Activated T-helper 1 cell treated with Interleukin-2 at 50 U/mL for 16 hours (primary cell): ENCODE data around the gene SMYD4.
"Not testable (repeated sequence)": the region's sequence is repeated elsewhere in the genome, so short reads cannot be mapped to it uniquely, and the experiment has no call there.

Experiments
- DNase-seq: peaks from one replicate; pipeline ENCODE4 v3.0.0-alpha.2; 2020; ENCODE audit warnings: low read depth

SMYD4 gene

GRCh38 chr17:1754430-1755112, 75.1 kb downstream of the SMYD4 start:
- no peak for DNase-seq

GRCh38 chr17:1753767-1754429, 75.8 kb downstream of the SMYD4 start:
- DNase-seq, result no peak

- DNase-seq, result no peak
These were observed 77.1 kb downstream of the SMYD4 start for GRCh38 chr17:1752425-1753262.

- DNase-seq, result no peak
These were observed 79.1 kb downstream of the SMYD4 start for GRCh38 chr17:1750628-1751027.

- DNase-seq, result no peak
These were observed 82.6 kb downstream of the SMYD4 start for GRCh38 chr17:1746975-1747543.

- no peak for DNase-seq
These were observed 84.1 kb downstream of the SMYD4 start for GRCh38 chr17:1745513-1746020.

GRCh38 chr17:1744551-1745512, 84.9 kb downstream of the SMYD4 start:
- no peak for DNase-seq

- no peak for DNase-seq
These were observed 86.6 kb downstream of the SMYD4 start for GRCh38 chr17:1743088-1743439.

GRCh38 chr17:1742371-1743087, 87.2 kb downstream of the SMYD4 start, which contains the start of gene SERPINF2:
TSS of gene SERPINF2 (plus strand) at chr17:1742871. CDS start at chr17:1744996, 2,125 bp downstream.
- DNase-seq, result no peak

GRCh38 chr17:1741899-1742298, 87.8 kb downstream of the SMYD4 start:
- not testable (repeated sequence) for DNase-seq

GRCh38 chr17:1737531-1738291, 92.0 kb downstream of the SMYD4 start:
- DNase-seq, result no peak

- no peak for DNase-seq
These were observed 93.1 kb downstream of the SMYD4 start for GRCh38 chr17:1736348-1737281.

GRCh38 chr17:1735834-1736347, 93.8 kb downstream of the SMYD4 start:
- DNase-seq, result no peak

- no peak for DNase-seq
These were observed 94.3 kb downstream of the SMYD4 start for GRCh38 chr17:1735418-1735817.

- no peak for DNase-seq
These were observed 95.9 kb downstream of the SMYD4 start for GRCh38 chr17:1733759-1734158.

- DNase-seq, result no peak
These were observed 96.8 kb downstream of the SMYD4 start for GRCh38 chr17:1732833-1733321.

- no peak for DNase-seq
These were observed 97.4 kb downstream of the SMYD4 start for GRCh38 chr17:1732241-1732832.

- DNase-seq, result no peak
These were observed 98.6 kb downstream of the SMYD4 start for GRCh38 chr17:1731194-1731506.
